ENCODE measurements around the gene SC5D. TPM values are rescaled to one million over a fixed set of nuclear protein-coding genes. Genes with fewer than 3 reads are reported as not detected.

The SC5D gene
- total and polyA plus RNA-seq, 2 of the 4 experiments (the other 2 are of a cell fraction): 21.3 to 21.7 TPM

DNA sequence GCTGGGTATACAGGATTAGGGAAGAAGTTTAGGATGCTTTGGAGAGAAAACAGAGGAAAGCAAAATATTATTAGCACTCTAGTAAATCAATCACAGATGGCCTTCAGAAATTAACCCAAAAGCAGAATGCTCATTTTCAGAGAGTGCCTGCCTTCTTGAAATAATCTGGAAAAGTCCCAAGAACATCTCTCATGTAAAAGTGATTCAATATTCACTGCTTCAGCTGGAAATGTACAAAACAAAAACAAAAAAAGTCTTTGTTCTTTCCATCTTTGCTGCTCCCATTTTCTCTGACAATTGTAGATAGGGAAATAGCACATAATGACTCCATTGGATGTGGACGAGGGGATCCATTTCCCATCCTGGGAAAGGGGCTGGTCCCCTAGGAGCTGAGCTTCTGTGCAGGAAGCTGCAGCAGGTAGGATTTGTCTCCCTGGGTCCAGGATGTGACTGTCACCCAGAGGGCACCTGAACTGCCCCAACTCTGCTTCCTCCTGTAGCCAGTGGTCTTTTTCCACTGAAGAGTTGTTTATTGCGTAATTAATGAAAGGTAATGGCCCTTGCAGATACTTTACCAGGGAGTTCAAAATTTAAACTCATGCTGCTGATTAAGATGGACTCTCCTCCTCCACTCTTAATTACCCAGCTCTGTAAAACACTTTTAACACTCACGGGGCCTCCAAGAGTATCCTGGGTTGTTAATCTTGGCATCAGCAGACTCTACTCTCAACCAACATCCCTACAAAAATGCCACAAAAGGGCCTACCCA, 57.9 kb downstream of the SC5D start:
- no peak for DNase-seq
- Histone ChIP-seq H2BK15ac (ENCODE audit: low read depth, low read length) (no peak overlapping the region), H4K8ac (ENCODE audit: low read depth in 2 of 2, low read length in 2 of 2) (no peak overlapping the region), H3K9me1 (ENCODE audit: insufficient read depth, low read length) (no peaks in the 10 kb centered on the region), H3K14ac (replicated peaks; ENCODE audit: low read depth, low read length) (no peak overlapping the region), H3K36me3 (ENCODE audit: control insufficient read depth, insufficient read depth, low read length) (no peaks in the 10 kb centered on the region), H2AFZ (replicated peaks; ENCODE audit: low read length, poor library complexity) (no peak overlapping the region), H2AK5ac (ENCODE audit: low read depth, low read length) (no peak overlapping the region), H3K27ac (ENCODE audit: insufficient read depth, low read length) (no peak overlapping the region), H2BK5ac (ENCODE audit: low read depth, low read length, poor library complexity, severe bottlenecking) (no peak overlapping the region), H2BK120ac (ENCODE audit: low read depth, low read length) (no peak overlapping the region), H3K27me3 (ENCODE audit: control insufficient read depth, insufficient read depth, low read length) (peaks cover 31% of the 10 kb centered on the region), H2AK9ac (replicated peaks; ENCODE audit: low read depth, low read length, poor library complexity) (no peak overlapping the region), H3K9ac (ENCODE audit: low read depth, low read length) (no peak overlapping the region), H3K56ac (ENCODE audit: extremely low read depth, insufficient read depth, low read length) (no peak overlapping the region), H3K4me1 (ENCODE audit: control insufficient read depth, insufficient read depth, low read length) (no peaks in the 10 kb centered on the region), H4K5ac (ENCODE audit: low read depth, low read length) (no peak overlapping the region), H2BK20ac (ENCODE audit: low read depth, low read length) (no peak overlapping the region), H3K9me3 (ENCODE audit: control insufficient read depth, insufficient read depth, low read length) (no peaks in the 10 kb centered on the region), H3K79me1 (ENCODE audit: low read depth in 1 of 2, low read length in 2 of 2) (no peaks in the 10 kb centered on the region), H3K4me3 (ENCODE audit: insufficient read depth, low read depth, low read length) (no peak overlapping the region), H3K23ac (ENCODE audit: low read depth, low read length) (no peak overlapping the region), H4K91ac (ENCODE audit: insufficient read depth, low read depth, low read length) (no peak overlapping the region), H3K4me2 (ENCODE audit: low read depth, low read length) (no peak overlapping the region), H3K18ac (ENCODE audit: low read depth, low read length) (no peak overlapping the region), H4K20me1 (ENCODE audit: insufficient read depth, low read length) (no peaks in the 10 kb centered on the region), H3K4ac (ENCODE audit: low read depth, low read length) (no peak overlapping the region)
- TF ChIP-seq, protein P1, sequence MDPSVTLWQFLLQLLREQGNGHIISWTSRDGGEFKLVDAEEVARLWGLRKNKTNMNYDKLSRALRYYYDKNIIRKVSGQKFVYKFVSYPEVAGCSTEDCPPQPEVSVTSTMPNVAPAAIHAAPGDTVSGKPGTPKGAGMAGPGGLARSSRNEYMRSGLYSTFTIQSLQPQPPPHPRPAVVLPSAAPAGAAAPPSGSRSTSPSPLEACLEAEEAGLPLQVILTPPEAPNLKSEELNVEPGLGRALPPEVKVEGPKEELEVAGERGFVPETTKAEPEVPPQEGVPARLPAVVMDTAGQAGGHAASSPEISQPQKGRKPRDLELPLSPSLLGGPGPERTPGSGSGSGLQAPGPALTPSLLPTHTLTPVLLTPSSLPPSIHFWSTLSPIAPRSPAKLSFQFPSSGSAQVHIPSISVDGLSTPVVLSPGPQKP (IDR thresholded peaks at IDR 0.05; ENCODE audit: borderline replicate concordance, low read depth, low read length): no peak
- peak; percentile 58 for TF ChIP-seq CEBPB (IDR thresholded peaks at IDR 0.05; ENCODE audit: low read depth, low read length)
- TF ChIP-seq RAD21 (IDR thresholded peaks at IDR 0.05; ENCODE audit: low read length): no peak
- no TSS peak for BruUV-seq (replicated peaks)
- CTCF ChIA-PET: no interaction called here
- dilution Hi-C loops (cut with HindIII; ENCODE audit: low sequenced_read_pairs, unreplicated experiment): no loop called here
- intact Hi-C loops (cut with micrococcal nuclease): no loop called here
- no peak for ATAC-seq (ENCODE audit: low read depth)
- in situ Hi-C loops (cut with MboI; ENCODE audit: low sequenced_read_pairs): no loop called here
- POLR2A ChIA-PET (ENCODE audit: unreplicated experiment): interaction anchor here (0.5 kb wide), 1 partner anchor 59 kb away, joined by 3 read pairs; no protein-coding TSS in a partner anchor
- WGBS, 2 experiments (ENCODE audit: extremely low coverage in 2 of 2, insufficient read length in 1 of 2): no CpG with 5 or more reads among the region's 3 CpGs
